Mesenteric fat pad (tissue), 1 donor: ENCODE data around the gene PIK3CB. TPM values are rescaled to one million over a fixed set of nuclear protein-coding genes. Genes with fewer than 3 reads are reported as not detected.
"Not testable (repeated sequence)": the region's sequence is repeated elsewhere in the genome, so short reads cannot be mapped to it uniquely, and the experiment has no call there.

Source experiments
- DNase-seq: peaks from one replicate; pipeline ENCODE4 v3.0.0-alpha.2; 2020; ENCODE audit warnings: low spot score
- total RNA-seq: library from RNA; stranded (reverse); fragmentation: NEBNext Ultra II Directional; extraction: Animal tissue kit (Norgen Biotek cat#: 25700); gene quantifications from one replicate; pipeline ENCODE4 v1.2.1, GENCODE V29; 2021
- donor health status: DM: yes; HTN: yes; CAD: no.

Gene PIK3CB
- total RNA-seq, 1 donor from 2014 or later = 31.2 TPM

DNA sequence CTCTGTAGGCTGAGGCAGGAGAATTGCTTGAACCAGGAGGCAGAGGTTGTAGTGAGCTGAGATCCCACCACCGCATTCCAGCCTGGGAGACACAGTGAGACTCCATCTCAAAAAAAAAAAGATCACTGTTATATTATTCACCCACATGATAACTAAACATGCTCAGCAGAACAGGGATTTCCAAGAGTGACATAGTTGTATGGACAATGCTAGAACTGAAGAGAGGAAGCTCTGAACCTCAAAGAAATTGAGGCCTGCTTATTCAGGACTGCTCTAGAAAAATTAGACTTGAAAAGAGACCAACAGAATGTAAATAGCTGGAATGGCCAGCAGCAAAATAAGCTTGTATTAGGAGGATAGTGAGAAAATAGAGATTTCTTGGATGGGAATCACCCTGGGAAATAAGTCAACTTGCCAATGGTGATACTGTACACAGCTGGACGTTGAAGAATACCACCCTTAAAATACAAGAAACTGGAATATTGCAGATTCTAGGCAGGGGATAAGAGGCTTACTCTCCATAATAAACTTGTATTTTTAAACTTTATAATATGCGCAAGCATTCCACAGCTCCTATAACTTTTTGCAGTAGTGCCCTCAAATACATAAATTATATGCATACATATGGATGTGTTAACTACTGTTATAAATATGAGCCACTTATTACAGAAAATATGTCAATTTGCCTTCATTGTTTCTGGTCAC is 28.2 kb downstream of the PIK3CB start:
- no peak for DNase-seq

DNA sequence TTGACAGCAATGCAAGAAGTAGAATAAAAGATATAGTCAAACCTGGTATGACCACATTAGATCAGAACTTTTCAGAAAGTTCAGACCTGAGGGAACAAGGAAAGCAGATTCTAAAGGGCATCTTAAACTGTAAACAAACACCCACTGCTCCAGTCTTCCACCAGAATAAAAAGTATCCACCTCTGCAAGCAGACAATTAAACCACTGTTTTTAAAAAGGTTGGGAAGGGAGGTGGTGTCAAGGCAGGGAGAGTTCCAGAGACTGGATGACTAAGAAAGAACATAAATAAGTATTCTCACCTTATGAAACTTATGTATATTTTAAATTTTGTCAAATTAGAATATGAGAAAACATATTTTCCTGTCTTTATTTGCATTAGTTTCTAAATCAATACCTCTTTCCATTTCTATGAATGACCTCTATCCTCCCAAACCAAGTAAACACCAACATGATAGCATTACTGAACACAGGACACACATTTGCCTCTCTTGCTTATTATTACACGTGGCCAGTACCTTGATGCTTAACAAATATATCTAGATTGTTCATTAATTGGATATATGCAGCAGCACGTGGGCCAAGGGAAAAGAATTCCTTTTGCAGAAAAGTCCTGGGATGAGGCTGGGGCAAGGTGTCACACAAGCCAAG is 31.6 kb downstream of the PIK3CB start:
- DNase-seq = no peak

GRCh38 chr3:138802223-138802622 is 32.5 kb downstream of the PIK3CB start:
- DNase-seq = not testable (repeated sequence)

DNA sequence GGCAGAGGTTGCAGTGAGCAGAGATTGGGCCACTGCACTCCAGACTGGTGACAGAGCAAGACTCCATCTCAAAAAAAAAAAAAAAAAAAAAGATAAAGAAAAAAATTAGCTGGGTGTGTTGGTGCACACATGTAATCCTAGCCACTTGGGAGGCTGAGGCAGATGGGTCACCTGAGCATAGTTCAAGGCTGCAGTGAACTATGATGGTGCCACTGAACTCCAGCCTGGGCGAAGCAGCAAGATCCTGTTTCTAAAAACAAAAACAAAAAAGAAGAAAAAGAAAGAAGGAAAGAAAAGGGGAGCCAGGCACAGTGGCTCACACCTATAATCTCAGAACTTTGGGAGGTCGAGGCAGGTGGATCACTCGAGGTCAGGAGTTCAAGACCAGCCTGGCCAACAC is 32.9 kb downstream of the PIK3CB start:
- no peak for DNase-seq

DNA sequence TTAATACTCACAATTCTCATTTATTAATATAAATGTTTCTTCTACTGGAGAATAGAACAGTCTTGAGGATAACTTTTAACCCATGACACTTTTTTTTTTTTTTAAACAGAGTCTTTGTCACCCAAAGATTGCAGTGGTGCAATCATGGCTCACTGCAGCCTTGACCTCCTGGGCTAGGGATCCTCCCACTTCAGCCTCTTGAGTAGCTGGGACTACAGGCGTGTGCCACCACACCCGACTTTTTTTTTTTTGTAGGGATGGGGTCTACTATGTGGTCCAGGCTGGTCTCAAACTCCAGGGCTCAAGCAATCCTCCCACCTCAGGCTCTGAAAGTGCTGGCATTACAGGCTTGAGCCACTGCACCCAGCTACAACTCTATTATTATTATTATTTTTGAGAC is 34.5 kb downstream of the PIK3CB start:
- no peak for DNase-seq

- no peak for DNase-seq
Observed at GRCh38 chr3:138799822-138800221, 34.9 kb downstream of the PIK3CB start.

GRCh38 chr3:138797508-138798038 is 37.2 kb downstream of the PIK3CB start:
- DNase-seq = no peak

- DNase-seq = no peak
Observed at GRCh38 chr3:138796761-138797160, 38.0 kb downstream of the PIK3CB start.

GRCh38 chr3:138786788-138787271 is 47.9 kb downstream of the PIK3CB start:
- no peak for DNase-seq

- no peak for DNase-seq
Observed at GRCh38 chr3:138785951-138786350, 48.8 kb downstream of the PIK3CB start.

- DNase-seq = not testable (repeated sequence)
Observed at GRCh38 chr3:138785362-138785857, 49.3 kb downstream of the PIK3CB start.

DNA sequence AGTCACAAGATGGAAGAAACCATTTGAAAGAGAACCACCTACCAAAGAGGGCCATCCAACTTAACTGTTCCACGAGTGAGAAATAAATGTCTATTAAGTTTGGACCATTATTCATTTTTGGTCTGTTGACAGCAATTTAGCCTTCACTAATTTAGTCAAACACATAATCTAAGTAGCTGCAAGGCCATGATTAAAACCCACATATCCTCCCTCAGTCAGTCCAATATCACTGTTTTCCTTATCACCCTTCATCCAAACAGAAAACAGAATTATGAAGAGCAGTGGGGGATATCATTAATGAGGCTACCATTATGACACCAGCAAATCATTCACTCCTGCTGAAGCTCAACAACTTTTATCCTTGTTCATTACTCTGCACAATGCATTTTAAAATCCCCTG is 52.0 kb downstream of the PIK3CB start:
- no peak for DNase-seq

DNA sequence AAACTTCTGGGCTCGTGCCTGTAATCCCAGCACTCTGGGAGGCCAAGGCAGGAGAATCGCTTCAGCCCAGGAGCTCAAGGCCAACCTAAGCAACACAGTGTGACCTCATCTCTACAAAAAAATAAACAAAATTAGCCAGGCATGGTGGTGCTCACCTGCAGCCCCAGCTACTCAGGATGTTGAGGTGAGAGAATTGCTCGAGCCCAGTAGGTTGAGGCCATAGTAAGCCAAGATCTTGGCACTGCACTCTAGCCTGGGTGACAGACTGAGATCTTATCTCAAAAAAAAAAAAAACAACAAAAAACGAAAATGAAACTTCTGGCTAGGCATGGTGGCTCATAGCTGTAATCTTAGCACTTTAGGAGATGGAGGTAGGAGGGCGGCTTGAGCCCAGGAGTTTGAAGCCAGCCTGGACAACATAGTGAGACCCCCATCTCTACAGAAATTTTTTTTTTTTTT is 53.7 kb downstream of the PIK3CB start:
- DNase-seq = no peak

GRCh38 chr3:138778643-138779042 is 56.1 kb downstream of the PIK3CB start:
- no peak for DNase-seq

DNA sequence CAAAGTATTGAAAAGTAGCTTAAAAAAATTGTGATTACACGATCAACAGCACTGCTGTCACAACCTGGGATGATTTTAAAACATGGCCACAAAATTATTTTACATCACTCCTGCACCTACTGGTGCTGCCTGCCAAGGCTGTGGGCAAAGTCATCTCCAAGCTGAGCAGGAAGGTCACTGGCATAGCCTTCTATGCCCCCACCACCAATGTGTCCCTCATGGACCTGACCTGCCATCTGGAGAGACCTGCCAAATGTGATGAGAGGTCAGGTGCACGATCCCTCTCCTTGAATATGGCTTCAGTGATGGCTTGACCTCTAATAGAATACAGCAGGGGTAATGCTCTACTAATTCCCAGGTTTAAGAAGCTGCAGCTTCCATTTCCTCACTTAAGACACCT is 57.8 kb downstream of the PIK3CB start:
- no peak for DNase-seq

GRCh38 chr3:138775254-138775595 is 59.5 kb downstream of the PIK3CB start:
- no peak for DNase-seq

DNA sequence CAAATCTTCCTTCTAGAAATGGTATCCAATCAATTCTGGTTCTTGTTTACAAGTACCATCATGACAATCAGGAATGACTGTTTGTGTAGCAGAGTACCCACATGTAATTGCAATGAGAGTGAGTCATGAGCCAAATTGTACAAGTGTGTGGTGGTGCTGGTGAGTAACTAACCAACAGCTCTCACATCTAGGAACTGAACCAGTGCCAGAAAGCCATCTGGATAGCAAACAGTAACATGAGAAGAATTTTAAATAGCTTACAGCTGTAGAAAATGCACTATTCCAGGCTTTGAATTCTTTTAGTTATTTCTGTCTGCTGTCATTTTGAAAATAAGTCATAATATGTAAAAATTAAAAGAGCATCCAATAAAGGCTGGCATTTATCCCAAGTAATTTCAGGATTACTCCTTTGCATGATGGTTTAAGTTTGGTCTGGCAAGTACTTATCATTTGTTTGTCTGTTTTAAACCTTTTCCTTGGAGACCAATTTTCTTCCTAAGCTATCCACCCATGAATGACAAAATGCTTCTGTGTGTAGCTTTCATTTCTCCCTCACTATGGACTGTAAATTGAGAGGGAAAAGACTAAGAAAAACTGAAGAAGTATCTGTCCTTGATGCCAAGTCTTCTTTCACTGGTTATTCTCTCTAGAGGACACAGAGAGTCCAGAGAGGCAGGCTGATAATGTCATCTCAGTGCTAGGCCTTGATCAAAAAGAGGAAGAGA is 60.0 kb downstream of the PIK3CB start:
- no peak for DNase-seq

GRCh38 chr3:138771585-138771984 is 63.1 kb downstream of the PIK3CB start:
- no peak for DNase-seq

DNA sequence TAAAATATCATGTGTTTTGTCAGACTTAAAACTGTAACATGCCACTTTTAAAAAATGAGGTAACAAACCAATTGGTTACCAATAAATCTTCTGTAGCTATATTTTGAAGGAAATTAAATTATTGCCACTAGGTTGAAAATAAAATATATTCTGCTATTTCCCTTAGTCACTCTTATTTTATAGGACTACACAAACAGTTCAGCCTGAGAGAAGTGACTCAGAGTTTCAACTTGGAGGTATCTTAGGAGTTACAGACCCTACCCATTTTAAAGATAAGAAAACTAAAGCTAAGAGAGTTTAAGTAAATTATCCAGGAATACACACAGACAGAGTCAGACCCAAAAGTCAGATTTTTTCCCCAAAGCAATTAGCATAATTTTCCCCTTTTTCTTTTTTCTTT is 65.1 kb downstream of the PIK3CB start:
- DNase-seq = no peak

GRCh38 chr3:138768946-138769345 is 65.8 kb downstream of the PIK3CB start:
- no peak for DNase-seq

GRCh38 chr3:138768125-138768524 is 66.6 kb downstream of the PIK3CB start:
- no peak for DNase-seq
